NK-92 (cell line): Measurements from ENCODE around the gene TNFAIP2.

ENCODE experiments used
- DNase-seq: peaks from one replicate; lab custom pipeline; 2025; ENCODE audit not compliant: unreplicated experiment; lab: John Stamatoyannopoulos, UW

TNFAIP2 gene

GRCh38 chr14:103121121-103121845, 2.0 kb upstream of the TNFAIP2 start:
- no peak for DNase-seq

GRCh38 chr14:103121846-103122584, 1.2 kb upstream of the TNFAIP2 start:
- no peak for DNase-seq

- DNase-seq, result no peak
Observed at GRCh38 chr14:103122585-103122946, 695 bp upstream of the TNFAIP2 start.

GRCh38 chr14:103123634-103124500, 606 bp downstream of the TNFAIP2 start:
- DNase-seq, result no peak

- no peak for DNase-seq
Observed at GRCh38 chr14:103124501-103125001, 1.3 kb downstream of the TNFAIP2 start.

- DNase-seq, result no peak
Observed at GRCh38 chr14:103125098-103126070, 2.1 kb downstream of the TNFAIP2 start.

GRCh38 chr14:103126088-103126872, 3.0 kb downstream of the TNFAIP2 start:
- DNase-seq, result no peak

GRCh38 chr14:103126873-103127304, 3.6 kb downstream of the TNFAIP2 start:
- DNase-seq, result no peak

GRCh38 chr14:103127356-103127755, 4.1 kb downstream of the TNFAIP2 start:
- no peak for DNase-seq

- DNase-seq, result no peak
Observed at GRCh38 chr14:103127861-103128598, 4.8 kb downstream of the TNFAIP2 start.

GRCh38 chr14:103128631-103129300, 5.5 kb downstream of the TNFAIP2 start:
- DNase-seq, result no peak

GRCh38 chr14:103129301-103130016, 6.2 kb downstream of the TNFAIP2 start:
- no peak for DNase-seq

- no peak for DNase-seq
Observed at GRCh38 chr14:103130017-103130764, 6.9 kb downstream of the TNFAIP2 start.

- DNase-seq, result no peak
Observed at GRCh38 chr14:103130965-103131364, 7.7 kb downstream of the TNFAIP2 start.

GRCh38 chr14:103131580-103131979, 8.3 kb downstream of the TNFAIP2 start:
- no peak for DNase-seq

- DNase-seq, result no peak
Observed at GRCh38 chr14:103132381-103133209, 9.3 kb downstream of the TNFAIP2 start.
